H9 (cell line): ENCODE measurements around the gene ANKRD44. TPM values are rescaled to one million over a fixed set of nuclear protein-coding genes. Genes with fewer than 3 reads are reported as not detected.

Experiments
- DNase-seq: peaks from one replicate; pipeline ENCODE4 v3.0.0-alpha.2; 2017
- H2AFZ ChIP-seq: one replicate; pipeline ENCODE4 v1.6.1; 2013; ENCODE audit warnings: mild to moderate bottlenecking, low read length, control low read depth, moderate library complexity
- H2AK5ac ChIP-seq: 2 replicates; pipeline ENCODE4 v1.6.1; 2013; ENCODE audit warnings: low read length, control low read depth, mixed read lengths; ENCODE audit not compliant: insufficient read length
- H2BK120ac ChIP-seq: one replicate; pipeline ENCODE4 v1.6.1; 2013; ENCODE audit warnings: low read depth, mild to moderate bottlenecking, low read length, control low read depth, inconsistent platforms; ENCODE audit not compliant: poor library complexity, severe bottlenecking
- H2BK12ac ChIP-seq: 2 replicates; pipeline ENCODE4 v1.6.1; 2013; ENCODE audit warnings: low read length, control low read depth, mixed read lengths, low read depth; ENCODE audit not compliant: insufficient read length
- H2BK15ac ChIP-seq: 2 replicates; pipeline ENCODE4 v1.6.1; 2013; ENCODE audit warnings: low read depth, low read length, control low read depth
- H2BK20ac ChIP-seq: one replicate; pipeline ENCODE4 v1.6.1; 2013; ENCODE audit warnings: low read depth, mild to moderate bottlenecking, low read length, control low read depth, inconsistent platforms; ENCODE audit not compliant: poor library complexity, severe bottlenecking
- H2BK5ac ChIP-seq: 2 replicates; pipeline ENCODE4 v1.6.1; 2013; ENCODE audit warnings: low read length, control low read depth, mixed read lengths; ENCODE audit not compliant: insufficient read length
- H3K14ac ChIP-seq: 2 replicates; pipeline ENCODE4 v1.6.1; 2013; ENCODE audit warnings: low read length, control low read depth; ENCODE audit not compliant: insufficient read depth
- H3K18ac ChIP-seq: 2 replicates; pipeline ENCODE4 v1.6.1; 2013; ENCODE audit warnings: low read depth, mild to moderate bottlenecking, mixed read lengths, low read length, control low read depth; ENCODE audit not compliant: insufficient read length
- H3K23ac ChIP-seq: 2 replicates; pipeline ENCODE4 v1.6.1; 2013; ENCODE audit warnings: low read length, control low read depth, mixed read lengths, low read depth; ENCODE audit not compliant: insufficient read length
- H3K23me2 ChIP-seq: 2 replicates; pipeline ENCODE4 v1.6.1; 2013; ENCODE audit warnings: low read depth, mild to moderate bottlenecking, mixed read lengths, low read length, control low read depth; ENCODE audit not compliant: insufficient read length, poor library complexity, severe bottlenecking
- H3K27ac ChIP-seq: 2 replicates; pipeline ENCODE4 v1.5.1; 2013; ENCODE audit warnings: low read length, control low read depth, mixed read lengths, low read depth; ENCODE audit not compliant: insufficient read length
- H3K27me3 ChIP-seq: 2 replicates; pipeline ENCODE4 v1.6.1; 2013; ENCODE audit warnings: low read length, control low read depth, inconsistent platforms; ENCODE audit not compliant: insufficient read depth
- H3K4ac ChIP-seq: 2 replicates; pipeline ENCODE4 v1.6.1; 2013; ENCODE audit warnings: low read depth, mild to moderate bottlenecking, control low read depth, inconsistent platforms, low read length, moderate library complexity
- H3K4me1 ChIP-seq: 2 replicates; pipeline ENCODE4 v1.6.1; 2013; ENCODE audit warnings: low read length, control low read depth, inconsistent platforms; ENCODE audit not compliant: insufficient read depth
- H3K4me2 ChIP-seq: 2 replicates; pipeline ENCODE4 v1.6.1; 2013; ENCODE audit warnings: low read length, control low read depth, mixed read lengths; ENCODE audit not compliant: insufficient read length, insufficient read depth
- H3K56ac ChIP-seq: 2 replicates; pipeline ENCODE4 v1.6.1; 2013; ENCODE audit warnings: low read depth, mild to moderate bottlenecking, mixed read lengths, low read length, control low read depth; ENCODE audit not compliant: insufficient read length
- H3K79me1 ChIP-seq: 2 replicates; pipeline ENCODE4 v1.6.1; 2013; ENCODE audit warnings: low read depth, mild to moderate bottlenecking, moderate library complexity, low read length, control low read depth, inconsistent platforms; ENCODE audit not compliant: insufficient read depth, poor library complexity, severe bottlenecking
- H3K79me2 ChIP-seq: 2 replicates; pipeline ENCODE4 v1.6.1; 2013; ENCODE audit warnings: low read length, control low read depth, inconsistent platforms; ENCODE audit not compliant: insufficient read depth
- H3K9ac ChIP-seq: 2 replicates; pipeline ENCODE4 v1.6.1; 2013; ENCODE audit warnings: low read length, control low read depth, mixed read lengths; ENCODE audit not compliant: insufficient read length; ENCODE audit errors: extremely low read depth
- H3K9me3 ChIP-seq: one replicate; pipeline ENCODE4 v1.6.1; 2013; ENCODE audit warnings: low read depth, low read length, inconsistent platforms; ENCODE audit not compliant: control insufficient read depth
- H3T11ph ChIP-seq: one replicate; pipeline ENCODE4 v1.6.1; 2013; ENCODE audit warnings: mild to moderate bottlenecking, low read length, control low read depth, inconsistent platforms
- H4K20me1 ChIP-seq: one replicate; pipeline ENCODE4 v1.6.1; 2013; ENCODE audit not compliant: control insufficient read depth, insufficient read length, insufficient read depth
- H4K5ac ChIP-seq: 2 replicates; pipeline ENCODE4 v1.6.1; 2013; ENCODE audit warnings: low read depth, mild to moderate bottlenecking, mixed read lengths, low read length, control low read depth; ENCODE audit not compliant: insufficient read length
- H4K8ac ChIP-seq: replicated peaks from 2 replicates; pipeline ENCODE4 v1.6.1; 2013; ENCODE audit warnings: low read length, control low read depth, mixed read lengths, low read depth; ENCODE audit not compliant: insufficient read length
- H4K91ac ChIP-seq: 2 replicates; pipeline ENCODE4 v1.6.1; 2013; ENCODE audit warnings: low read depth, mild to moderate bottlenecking, moderate library complexity, mixed read lengths, low read length, control low read depth; ENCODE audit not compliant: insufficient read length
- H3K27ac Mint-ChIP-seq, 3 experiments: 2 replicates in 2 of 3; 3 replicates in 1 of 3; pipeline ENCODE4 v1.8.0; 2020 to 2021; ENCODE audit warnings: mixed read lengths in 3 of 3, mild to moderate bottlenecking in 1 of 3, moderate library complexity in 1 of 3
- H3K27me3 Mint-ChIP-seq: 2 replicates; pipeline ENCODE4 v1.8.0; 2021; ENCODE audit warnings: low read depth, mild to moderate bottlenecking, moderate library complexity, mixed read lengths
- H3K36me3 Mint-ChIP-seq, 3 experiments: 2 replicates in 2 of 3; 3 replicates in 1 of 3; pipeline ENCODE4 v1.8.0; 2020 to 2021; ENCODE audit warnings: low read depth in 3 of 3, mixed read lengths in 3 of 3; ENCODE audit not compliant: insufficient read depth in 1 of 3
- H3K4me1 Mint-ChIP-seq, 2 experiments: 2 replicates each; pipeline ENCODE4 v1.8.0; 2020; ENCODE audit warnings: mixed read lengths in 2 of 2
- H3K4me3 Mint-ChIP-seq, 2 experiments: 2 replicates in 1 of 2; 3 replicates in 1 of 2; pipeline ENCODE4 v1.8.0; 2020 to 2021; ENCODE audit warnings: mild to moderate bottlenecking in 2 of 2, mixed read lengths in 2 of 2, moderate library complexity in 1 of 2
- H3K9me3 Mint-ChIP-seq, 2 experiments: 2 replicates in 1 of 2; 3 replicates in 1 of 2; pipeline ENCODE4 v1.8.0; 2020; ENCODE audit warnings: mild to moderate bottlenecking in 2 of 2, mixed read lengths in 2 of 2, moderate library complexity in 1 of 2
- WGBS: extraction: QIAGEN DNeasy Blood & Tissue Kit; methylation state at CpG from one replicate; pipeline ENCODE4 v1.1.7; 2013; ENCODE audit warnings: missing lambda C conversion rate, low lambda C conversion rate, mixed read lengths; ENCODE audit not compliant: insufficient read length; ENCODE audit errors: extremely low coverage; 5-methylcytosine and 5-hydroxymethylcytosine counted together
- total RNA-seq: library from RNA; stranded (reverse); gene quantifications from 2 replicates; pipeline ENCODE4 v1.2.1, GENCODE V29; 2021
- TF ChIP-seq, protein P1 (sequence below): fragments of 200-600 bp; sonication (generic); conservative IDR thresholded peaks from 3 replicates; pipeline ENCODE4 v1.8.0; 2021; ENCODE audit warnings: antibody characterized with exemption, mild to moderate bottlenecking

Gene ANKRD44
- total RNA-seq, 1 experiment from 2014 or later = 1.9 TPM

DNA sequence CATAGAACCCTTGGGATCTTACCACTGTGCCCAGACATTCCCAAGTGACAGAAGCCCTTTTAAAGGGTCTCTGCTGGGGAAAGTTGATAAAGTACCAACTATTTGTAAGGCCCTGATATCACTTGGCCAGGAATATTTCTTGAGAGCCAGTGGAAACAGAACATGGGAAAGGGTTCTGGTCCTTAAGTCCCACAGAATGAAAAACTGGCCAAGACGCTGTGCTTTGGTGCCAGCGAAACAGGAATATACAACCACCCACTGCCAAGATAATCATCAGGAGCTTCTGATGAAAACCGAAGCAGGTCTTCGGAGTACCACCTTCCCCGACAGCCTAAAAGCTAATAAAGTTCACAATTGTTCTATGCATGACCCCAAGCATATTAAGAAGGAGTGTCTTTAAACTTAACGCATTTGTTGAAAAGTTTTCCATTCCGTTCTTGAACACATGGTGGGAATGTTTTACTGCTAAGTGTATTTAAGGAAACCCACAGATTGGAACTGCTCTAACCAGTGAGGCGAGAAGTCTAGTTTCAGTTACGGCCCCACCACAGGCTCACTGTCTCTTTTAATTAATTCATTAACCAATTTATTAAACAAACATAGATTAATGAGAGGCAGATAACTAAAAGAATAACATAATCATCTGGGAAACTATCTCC, 152.6 kb downstream of the ANKRD44 start:
- H3K79me1 ChIP-seq = no peaks in the 10 kb centered on the region
- no peak overlapping the region for H2BK120ac ChIP-seq
- no peak overlapping the region for H2BK12ac ChIP-seq
- no peaks in the 10 kb centered on the region for H3K79me2 ChIP-seq
- WGBS = no CpG with 5 or more reads among the region's 9 CpGs
- H3K4ac ChIP-seq = no peak overlapping the region
- no peaks in the 10 kb centered on the region for H3K23me2 ChIP-seq
- no peak overlapping the region for H3T11ph ChIP-seq
- Mint-ChIP-seq H3K4me1 (no peaks in the 10 kb centered on the region), H3K36me3 (no peaks in the 10 kb centered on the region; a peak in 1 of 7 replicates), H3K27ac (no peak overlapping the region), H3K27me3 (no peaks in the 10 kb centered on the region; the same call in 1 of the 2 replicates), H3K9me3 (peaks cover 2 to 3% of the 10 kb centered on the region in 2 experiments; a peak in 2 of 5 replicates), H3K4me3 (no peak overlapping the region)
- H2AFZ ChIP-seq = no peak overlapping the region
- H3K56ac ChIP-seq = no peak overlapping the region
- H4K5ac ChIP-seq = no peak overlapping the region
- H3K9ac ChIP-seq = no peak overlapping the region
- H4K91ac ChIP-seq = no peak overlapping the region
- H3K18ac ChIP-seq = no peak overlapping the region
- H3K14ac ChIP-seq = no peak overlapping the region
- H2BK20ac ChIP-seq = no peak overlapping the region
- H3K23ac ChIP-seq = no peak overlapping the region
- no peak overlapping the region for H2AK5ac ChIP-seq
- H4K20me1 ChIP-seq = no peaks in the 10 kb centered on the region
- no peak overlapping the region for H2BK5ac ChIP-seq
- H4K8ac ChIP-seq = no peak overlapping the region
- no peak for DNase-seq
- H3K4me2 ChIP-seq = no peak overlapping the region
- no peak overlapping the region for H2BK15ac ChIP-seq
- H3K4me1 ChIP-seq = no peaks in the 10 kb centered on the region
- H3K27ac ChIP-seq = no peak overlapping the region
- no peaks in the 10 kb centered on the region; the same call in 1 of the 2 replicates for H3K27me3 ChIP-seq
- TF ChIP-seq, protein P1, sequence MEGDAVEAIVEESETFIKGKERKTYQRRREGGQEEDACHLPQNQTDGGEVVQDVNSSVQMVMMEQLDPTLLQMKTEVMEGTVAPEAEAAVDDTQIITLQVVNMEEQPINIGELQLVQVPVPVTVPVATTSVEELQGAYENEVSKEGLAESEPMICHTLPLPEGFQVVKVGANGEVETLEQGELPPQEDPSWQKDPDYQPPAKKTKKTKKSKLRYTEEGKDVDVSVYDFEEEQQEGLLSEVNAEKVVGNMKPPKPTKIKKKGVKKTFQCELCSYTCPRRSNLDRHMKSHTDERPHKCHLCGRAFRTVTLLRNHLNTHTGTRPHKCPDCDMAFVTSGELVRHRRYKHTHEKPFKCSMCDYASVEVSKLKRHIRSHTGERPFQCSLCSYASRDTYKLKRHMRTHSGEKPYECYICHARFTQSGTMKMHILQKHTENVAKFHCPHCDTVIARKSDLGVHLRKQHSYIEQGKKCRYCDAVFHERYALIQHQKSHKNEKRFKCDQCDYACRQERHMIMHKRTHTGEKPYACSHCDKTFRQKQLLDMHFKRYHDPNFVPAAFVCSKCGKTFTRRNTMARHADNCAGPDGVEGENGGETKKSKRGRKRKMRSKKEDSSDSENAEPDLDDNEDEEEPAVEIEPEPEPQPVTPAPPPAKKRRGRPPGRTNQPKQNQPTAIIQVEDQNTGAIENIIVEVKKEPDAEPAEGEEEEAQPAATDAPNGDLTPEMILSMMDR = no peak
- no peaks in the 10 kb centered on the region for H3K9me3 ChIP-seq
